ENCODE results near the gene SHBG.
"Not testable (repeated sequence)": the region's sequence is repeated elsewhere in the genome, so short reads cannot be mapped to it uniquely, and the experiment has no call there.

SHBG gene

GRCh38 chr17:7634384-7634783 is 4.4 kb downstream of the SHBG start:
- no peak for DNase-seq (ENCODE audit: low read depth)
- TF ChIP-seq, protein P1, sequence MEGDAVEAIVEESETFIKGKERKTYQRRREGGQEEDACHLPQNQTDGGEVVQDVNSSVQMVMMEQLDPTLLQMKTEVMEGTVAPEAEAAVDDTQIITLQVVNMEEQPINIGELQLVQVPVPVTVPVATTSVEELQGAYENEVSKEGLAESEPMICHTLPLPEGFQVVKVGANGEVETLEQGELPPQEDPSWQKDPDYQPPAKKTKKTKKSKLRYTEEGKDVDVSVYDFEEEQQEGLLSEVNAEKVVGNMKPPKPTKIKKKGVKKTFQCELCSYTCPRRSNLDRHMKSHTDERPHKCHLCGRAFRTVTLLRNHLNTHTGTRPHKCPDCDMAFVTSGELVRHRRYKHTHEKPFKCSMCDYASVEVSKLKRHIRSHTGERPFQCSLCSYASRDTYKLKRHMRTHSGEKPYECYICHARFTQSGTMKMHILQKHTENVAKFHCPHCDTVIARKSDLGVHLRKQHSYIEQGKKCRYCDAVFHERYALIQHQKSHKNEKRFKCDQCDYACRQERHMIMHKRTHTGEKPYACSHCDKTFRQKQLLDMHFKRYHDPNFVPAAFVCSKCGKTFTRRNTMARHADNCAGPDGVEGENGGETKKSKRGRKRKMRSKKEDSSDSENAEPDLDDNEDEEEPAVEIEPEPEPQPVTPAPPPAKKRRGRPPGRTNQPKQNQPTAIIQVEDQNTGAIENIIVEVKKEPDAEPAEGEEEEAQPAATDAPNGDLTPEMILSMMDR (conservative IDR thresholded peaks at IDR 0.05; ENCODE audit: low read depth, low read length): peak; percentile 85
- H3K4me3 ChIP-seq (ENCODE audit: low read length): no peak overlapping the region

- TF ChIP-seq, protein P1 (conservative IDR thresholded peaks at IDR 0.05; ENCODE audit: low read depth, low read length): no peak
- DNase-seq (ENCODE audit: low read depth): no peak
- H3K4me3 ChIP-seq (ENCODE audit: low read length): no peak overlapping the region
Measured at GRCh38 chr17:7636163-7636562, 6.2 kb downstream of the SHBG start.

GRCh38 chr17:7640783-7641182 is 10.8 kb downstream of the SHBG start:
- TF ChIP-seq, protein P1 (conservative IDR thresholded peaks at IDR 0.05; ENCODE audit: low read depth, low read length): no peak
- no peak for DNase-seq (ENCODE audit: low read depth)
- no peak overlapping the region for H3K4me3 ChIP-seq (ENCODE audit: low read length)

DNA sequence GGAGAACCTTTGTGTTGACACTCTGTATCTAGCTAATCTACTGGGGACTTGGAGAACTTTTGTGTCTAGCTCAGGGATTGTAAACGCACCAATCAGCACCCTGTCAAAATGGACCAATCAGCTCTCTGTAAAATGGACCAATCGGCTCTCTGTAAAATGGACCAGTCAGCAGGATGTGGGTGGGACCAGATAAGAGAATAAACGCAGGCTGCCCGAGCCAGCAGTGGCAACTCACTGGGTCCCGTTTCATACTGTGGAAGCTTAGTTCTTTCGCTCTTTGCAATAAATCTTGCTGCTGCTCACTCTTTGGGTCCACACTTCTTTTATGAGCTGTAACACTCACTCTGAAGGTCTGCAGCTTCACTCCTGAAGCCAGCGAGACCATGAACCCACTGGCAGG is 11.7 kb downstream of the SHBG start:
- H3K4me3 ChIP-seq (ENCODE audit: low read length); DNase-seq (ENCODE audit: low read depth): not testable (repeated sequence)

DNA sequence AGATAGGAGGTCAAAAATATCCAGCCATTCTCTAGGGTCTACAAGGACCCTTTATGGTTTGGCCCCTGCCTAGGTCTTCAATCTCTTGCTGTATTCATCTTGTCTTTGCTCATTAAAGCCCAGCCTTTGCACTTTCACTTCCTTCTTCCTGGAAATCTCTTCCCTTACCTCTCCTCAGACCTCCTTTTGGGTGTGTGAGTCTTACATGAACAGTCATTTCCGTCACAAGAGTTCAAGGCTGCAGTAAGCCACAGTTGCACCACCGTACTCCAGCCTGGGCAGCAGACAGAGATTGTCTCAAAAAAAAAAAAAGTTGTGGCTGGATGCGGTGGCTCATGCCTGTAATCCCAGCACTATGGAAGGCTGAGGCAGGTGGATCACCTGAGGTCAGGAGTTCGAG is 14.8 kb downstream of the SHBG start:
- H3K4me3 ChIP-seq (ENCODE audit: low read length): no peak overlapping the region
- no peak for DNase-seq (ENCODE audit: low read depth)
- TF ChIP-seq, protein P1 (conservative IDR thresholded peaks at IDR 0.05; ENCODE audit: low read depth, low read length): no peak

GRCh38 chr17:7646457-7646856 is 16.5 kb downstream of the SHBG start:
- no peak overlapping the region for H3K4me3 ChIP-seq (ENCODE audit: low read length)
- TF ChIP-seq, protein P1 (conservative IDR thresholded peaks at IDR 0.05; ENCODE audit: low read depth, low read length): no peak
- no peak for DNase-seq (ENCODE audit: low read depth)

DNA sequence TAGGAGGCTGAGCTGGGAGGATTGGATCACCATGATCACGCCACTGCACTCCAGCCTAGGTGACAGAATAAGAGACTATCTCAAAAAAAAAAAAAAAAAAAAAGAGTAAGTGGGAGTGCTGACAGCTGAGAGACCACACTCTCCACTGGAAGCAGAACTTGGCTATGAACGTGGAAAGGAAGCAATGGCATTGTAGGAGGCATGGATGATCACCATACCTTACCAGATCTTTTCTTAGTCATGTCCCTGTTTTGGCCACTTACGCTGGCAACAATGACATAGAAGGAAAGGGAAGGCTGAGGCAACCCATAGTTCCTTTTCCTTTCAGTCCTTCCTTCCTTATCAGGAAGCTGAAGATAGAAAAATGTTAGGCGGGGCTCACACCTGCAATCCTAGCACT is 17.1 kb downstream of the SHBG start:
- no peak for DNase-seq (ENCODE audit: low read depth)
- H3K4me3 ChIP-seq (ENCODE audit: low read length): no peak overlapping the region
- TF ChIP-seq, protein P1 (conservative IDR thresholded peaks at IDR 0.05; ENCODE audit: low read depth, low read length): no peak

Measured in retinal pigment epithelial cell (primary cell).